IMR-90 (cell line): Measurements from ENCODE around the gene WWC2. TPM values are rescaled to one million over a fixed set of nuclear protein-coding genes. Genes with fewer than 3 reads are reported as not detected.

Source experiments
- ATAC-seq: fragments of 200-7000 bp; cut with Tn5 transposase; 2 replicates; pipeline ENCODE4 v1.9.1; 2020; ENCODE audit warnings: low read depth, mild to moderate bottlenecking, moderate library complexity
- BruUV-seq: library from RNA; stranded (reverse); fragments of 400-500 nt; replicated peaks from 2 replicates; lab custom pipeline; 2021; lab: Mats Ljungman, UMichigan
- CTCF ChIA-PET: fragments of 300-600 bp; formaldehyde crosslinking; extraction: SDS; loops from one replicate; lab custom pipeline; 2021; ENCODE audit warnings: antibody characterized with exemption; lab: Yijun Ruan, JAX
- POLR2A ChIA-PET: fragments of 300-600 bp; sonication (Branson Sonifier 250); formaldehyde crosslinking; loops from one replicate; lab custom pipeline; 2022; ENCODE audit warnings: antibody characterized with exemption; ENCODE audit not compliant: unreplicated experiment; lab: Charles Lee
- DNase-seq: peaks from one replicate; pipeline ENCODE4 v3.0.0; 2013
- H2AFZ ChIP-seq: replicated peaks from 2 replicates; pipeline ENCODE3; 2013; ENCODE audit warnings: low read length, mild to moderate bottlenecking; ENCODE audit not compliant: poor library complexity
- H2AK5ac ChIP-seq: 2 replicates; pipeline ENCODE4 v1.6.1; 2013; ENCODE audit warnings: low read depth, low read length, inconsistent platforms
- H2AK9ac ChIP-seq: replicated peaks from 2 replicates; pipeline ENCODE3; 2013; ENCODE audit warnings: mild to moderate bottlenecking, low read depth, low read length, moderate library complexity; ENCODE audit not compliant: poor library complexity
- H2BK120ac ChIP-seq: 2 replicates; pipeline ENCODE4 v1.6.1; 2013; ENCODE audit warnings: low read depth, low read length, inconsistent platforms
- H2BK15ac ChIP-seq: 3 replicates; pipeline ENCODE4 v1.6.1; 2013; ENCODE audit warnings: low read depth, low read length, inconsistent platforms
- H2BK20ac ChIP-seq: 2 replicates; pipeline ENCODE4 v1.6.1; 2013; ENCODE audit warnings: low read depth, mild to moderate bottlenecking, inconsistent platforms, low read length, moderate library complexity
- H2BK5ac ChIP-seq: 2 replicates; pipeline ENCODE4 v1.6.1; 2013; ENCODE audit warnings: mild to moderate bottlenecking, low read depth, low read length, inconsistent platforms; ENCODE audit not compliant: poor library complexity, severe bottlenecking
- H3K14ac ChIP-seq: replicated peaks from 2 replicates; pipeline ENCODE4 v1.6.1; 2013; ENCODE audit warnings: low read depth, low read length, inconsistent platforms
- H3K18ac ChIP-seq: 2 replicates; pipeline ENCODE4 v1.6.1; 2013; ENCODE audit warnings: low read depth, low read length, control low read depth
- H3K23ac ChIP-seq: 2 replicates; pipeline ENCODE4 v1.6.1; 2013; ENCODE audit warnings: low read depth, low read length, inconsistent platforms
- H3K27ac ChIP-seq: 2 replicates; pipeline ENCODE4 v1.5.1; 2013; ENCODE audit warnings: mild to moderate bottlenecking, control low read depth, low read length; ENCODE audit not compliant: insufficient read depth
- H3K27me3 ChIP-seq: 2 replicates; pipeline ENCODE4 v1.6.1; 2013; ENCODE audit warnings: low read length; ENCODE audit not compliant: control insufficient read depth, insufficient read depth
- H3K36me3 ChIP-seq: 2 replicates; pipeline ENCODE4 v1.6.1; 2013; ENCODE audit warnings: low read length, mixed read lengths; ENCODE audit not compliant: control insufficient read depth, insufficient read depth
- H3K4ac ChIP-seq: 2 replicates; pipeline ENCODE4 v1.6.1; 2013; ENCODE audit warnings: low read depth, low read length, inconsistent platforms
- H3K4me1 ChIP-seq: 2 replicates; pipeline ENCODE4 v1.6.1; 2013; ENCODE audit warnings: low read length, mixed read lengths; ENCODE audit not compliant: control insufficient read depth, insufficient read depth
- H3K4me2 ChIP-seq: 2 replicates; pipeline ENCODE4 v1.6.1; 2013; ENCODE audit warnings: low read depth, mild to moderate bottlenecking, control low read depth, low read length, moderate library complexity
- H3K4me3 ChIP-seq: 2 replicates; pipeline ENCODE4 v1.5.1; 2013; ENCODE audit warnings: low read depth, mild to moderate bottlenecking, control low read depth, low read length, moderate library complexity; ENCODE audit not compliant: insufficient read depth
- H3K56ac ChIP-seq: 2 replicates; pipeline ENCODE4 v1.6.1; 2013; ENCODE audit warnings: low read length, inconsistent platforms; ENCODE audit not compliant: insufficient read depth; ENCODE audit errors: extremely low read depth
- H3K79me1 ChIP-seq, 2 experiments: 2 replicates each; pipeline ENCODE4 v1.6.1; 2013; ENCODE audit warnings: low read length in 2 of 2, inconsistent platforms in 1 of 2, low read depth in 1 of 2
- H3K9ac ChIP-seq: 2 replicates; pipeline ENCODE4 v1.6.1; 2013; ENCODE audit warnings: low read depth, low read length, control low read depth
- H3K9me1 ChIP-seq: 2 replicates; pipeline ENCODE4 v1.6.1; 2013; ENCODE audit warnings: low read length, inconsistent platforms; ENCODE audit not compliant: insufficient read depth
- H3K9me3 ChIP-seq: 2 replicates; pipeline ENCODE4 v1.6.1; 2013; ENCODE audit warnings: low read length; ENCODE audit not compliant: control insufficient read depth, insufficient read depth
- H4K20me1 ChIP-seq: 2 replicates; pipeline ENCODE4 v1.6.1; 2013; ENCODE audit warnings: low read length, inconsistent platforms; ENCODE audit not compliant: insufficient read depth
- H4K5ac ChIP-seq: 2 replicates; pipeline ENCODE4 v1.6.1; 2013; ENCODE audit warnings: mild to moderate bottlenecking, low read depth, low read length, control low read depth
- H4K8ac ChIP-seq, 2 experiments: 2 replicates each; pipeline ENCODE4 v1.6.1; 2013; ENCODE audit warnings: low read depth in 2 of 2, low read length in 2 of 2, control low read depth in 1 of 2, inconsistent platforms in 1 of 2
- H4K91ac ChIP-seq: 2 replicates; pipeline ENCODE4 v1.6.1; 2013; ENCODE audit warnings: low read depth, low read length, inconsistent platforms; ENCODE audit not compliant: insufficient read depth
- BHLHE40 ChIP-seq: fragments of 150-350 bp; IDR thresholded peaks from 2 replicates; pipeline ENCODE4 v1.6.1; 2016; ENCODE audit warnings: mild to moderate bottlenecking, low read depth, low read length
- CEBPB ChIP-seq: IDR thresholded peaks from 2 replicates; pipeline ENCODE4 v1.6.1; 2012; ENCODE audit warnings: low read depth, low read length, improper control_type of control experiment
- CHD1 ChIP-seq: IDR thresholded peaks from 2 replicates; pipeline ENCODE4 v1.6.1; 2012; ENCODE audit warnings: low read depth, low read length, improper control_type of control experiment
- ELK1 ChIP-seq: fragments of 150-350 bp; IDR thresholded peaks from 2 replicates; pipeline ENCODE4 v1.6.1; 2016; ENCODE audit warnings: low read depth, mild to moderate bottlenecking, low read length, moderate library complexity, borderline replicate concordance
- FOS ChIP-seq: fragments of 150-350 bp; IDR thresholded peaks from 2 replicates; pipeline ENCODE4 v1.6.1; 2016; ENCODE audit warnings: low read depth, low read length
- MAFK ChIP-seq: IDR thresholded peaks from 2 replicates; pipeline ENCODE4 v1.6.1; 2012; ENCODE audit warnings: low read depth, low read length, improper control_type of control experiment
- MAZ ChIP-seq: IDR thresholded peaks from 2 replicates; pipeline ENCODE4 v1.6.1; 2012; ENCODE audit warnings: low read depth, mild to moderate bottlenecking, low read length, improper control_type of control experiment, moderate library complexity, borderline replicate concordance
- MXI1 ChIP-seq: IDR thresholded peaks from 2 replicates; pipeline ENCODE4 v1.6.1; 2012; ENCODE audit warnings: low read depth, mild to moderate bottlenecking, low read length, moderate library complexity, borderline replicate concordance
- NFE2L2 ChIP-seq: fragments of 150-350 bp; IDR thresholded peaks from 2 replicates; pipeline ENCODE4 v1.6.1; 2016; ENCODE audit warnings: low read depth, mild to moderate bottlenecking, low read length
- POLR2A ChIP-seq: IDR thresholded peaks from 2 replicates; pipeline ENCODE4 v1.6.1; 2012; ENCODE audit warnings: mild to moderate bottlenecking, low read depth, low read length
- RAD21 ChIP-seq: IDR thresholded peaks from 2 replicates; pipeline ENCODE4 v1.6.1; 2012; ENCODE audit warnings: low read length, improper control_type of control experiment
- RCOR1 ChIP-seq: IDR thresholded peaks from 2 replicates; pipeline ENCODE4 v1.6.1; 2012; ENCODE audit warnings: mild to moderate bottlenecking, low read length, improper control_type of control experiment; ENCODE audit not compliant: insufficient replicate concordance
- RFX5 ChIP-seq: IDR thresholded peaks from 2 replicates; pipeline ENCODE4 v1.8.0; 2012; ENCODE audit warnings: low read depth, mild to moderate bottlenecking, low read length, moderate library complexity
- SMC3 ChIP-seq: fragments of 150-350 bp; IDR thresholded peaks from 2 replicates; pipeline ENCODE4 v1.6.1; 2016; ENCODE audit warnings: low read depth, mild to moderate bottlenecking, antibody characterized with exemption, low read length, moderate library complexity
- WGBS, 2 experiments: methylation state at CpG; one replicate each; pipeline versions ENCODE4 v1.1.5 to v1.1.7; 2013; ENCODE audit warnings: missing lambda C conversion rate in 2 of 2; ENCODE audit not compliant: insufficient read length in 1 of 2; ENCODE audit errors: extremely low coverage in 2 of 2; 5-methylcytosine and 5-hydroxymethylcytosine counted together
- dilution Hi-C: fragments of 300-500 bp; cut with HindIII; formaldehyde crosslinking; loops from one replicate; pipeline ENCODE4 v1.14.3; 2018; ENCODE audit warnings: low sequenced_read_pairs; ENCODE audit not compliant: unreplicated experiment
- in situ Hi-C: fragments of 300-500 bp; cut with MboI; formaldehyde crosslinking; loops from 3 replicates; pipeline ENCODE4 v1.14.3; 2019; ENCODE audit warnings: low sequenced_read_pairs, inconsistent platforms, mixed read lengths
- intact Hi-C: fragments of 100-400 bp; cut with micrococcal nuclease; formaldehyde crosslinking; loops from 2 replicates; pipeline ENCODE4 v1.10.0; 2022
- polyA plus RNA-seq, 3 experiments: library from polyadenylated mRNA; depleted of rRNA; stranded (reverse); fragments of >200 nt; gene quantifications; 2 replicates each; pipeline ENCODE4 v1.2.3, GENCODE V29; 2012; ENCODE audit warnings: low replicate concordance in 1 of 3
- total RNA-seq: library from RNA; depleted of rRNA; stranded (reverse); fragments of >200 nt; gene quantifications from 2 replicates; pipeline ENCODE4 v1.2.3, GENCODE V29; 2012
- TF ChIP-seq, protein P1 (sequence below): fragments of 150-350 bp; IDR thresholded peaks from 2 replicates; pipeline ENCODE4 v1.6.1; 2017; ENCODE audit warnings: mild to moderate bottlenecking, antibody characterized with exemption, low read length, low read depth
- TF ChIP-seq, protein P2 (sequence below): conservative IDR thresholded peaks from 2 replicates; pipeline ENCODE4 v1.5.1; 2012; ENCODE audit warnings: mild to moderate bottlenecking, low read depth, low read length, improper control_type of control experiment

Gene WWC2
- total and polyA plus RNA-seq, 2 of the 4 experiments (the other 2 are of a cell fraction): 26.6 to 27.4 TPM

- Histone ChIP-seq H2BK20ac (no peak overlapping the region), H3K79me1 (peaks cover 32 to 33% of the 10 kb centered on the region in 2 experiments), H3K23ac (no peak overlapping the region), H2AK9ac (no peak overlapping the region), H4K8ac (no peak overlapping the region), H3K9me3 (no peaks in the 10 kb centered on the region), H2AK5ac (no peak overlapping the region), H3K4ac (no peak overlapping the region), H3K4me3 (no peak overlapping the region), H3K27ac (no peak overlapping the region), H4K20me1 (no peaks in the 10 kb centered on the region; the same call in 1 of the 2 replicates), H4K5ac (no peak overlapping the region), H3K27me3 (no peaks in the 10 kb centered on the region), H2BK15ac (no peak overlapping the region), H2BK5ac (no peak overlapping the region), H3K9me1 (peaks cover 7% of the 10 kb centered on the region), H2AFZ (no peak overlapping the region), H3K4me2 (no peak overlapping the region), H3K36me3 (peaks cover 13% of the 10 kb centered on the region), H3K14ac (no peak overlapping the region), H4K91ac (no peak overlapping the region), H3K4me1 (peaks cover 2% of the 10 kb centered on the region; the same call in 1 of the 2 replicates), H2BK120ac (no peak overlapping the region), H3K56ac (no peak overlapping the region), H3K9ac (no peak overlapping the region), H3K18ac (no peak overlapping the region)
- TF ChIP-seq RAD21 (no peak), CEBPB (no peak), MAZ (no peak), MAFK (no peak), POLR2A (no peak), FOS (no peak), SMC3 (no peak), BHLHE40 (no peak), NFE2L2 (no peak), RFX5 (no peak), CHD1 (no peak), MXI1 (no peak), ELK1 (no peak), RCOR1 (no peak)
- TF ChIP-seq, protein P1, sequence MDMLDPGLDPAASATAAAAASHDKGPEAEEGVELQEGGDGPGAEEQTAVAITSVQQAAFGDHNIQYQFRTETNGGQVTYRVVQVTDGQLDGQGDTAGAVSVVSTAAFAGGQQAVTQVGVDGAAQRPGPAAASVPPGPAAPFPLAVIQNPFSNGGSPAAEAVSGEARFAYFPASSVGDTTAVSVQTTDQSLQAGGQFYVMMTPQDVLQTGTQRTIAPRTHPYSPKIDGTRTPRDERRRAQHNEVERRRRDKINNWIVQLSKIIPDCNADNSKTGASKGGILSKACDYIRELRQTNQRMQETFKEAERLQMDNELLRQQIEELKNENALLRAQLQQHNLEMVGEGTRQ: no peak
- TF ChIP-seq, protein P2, sequence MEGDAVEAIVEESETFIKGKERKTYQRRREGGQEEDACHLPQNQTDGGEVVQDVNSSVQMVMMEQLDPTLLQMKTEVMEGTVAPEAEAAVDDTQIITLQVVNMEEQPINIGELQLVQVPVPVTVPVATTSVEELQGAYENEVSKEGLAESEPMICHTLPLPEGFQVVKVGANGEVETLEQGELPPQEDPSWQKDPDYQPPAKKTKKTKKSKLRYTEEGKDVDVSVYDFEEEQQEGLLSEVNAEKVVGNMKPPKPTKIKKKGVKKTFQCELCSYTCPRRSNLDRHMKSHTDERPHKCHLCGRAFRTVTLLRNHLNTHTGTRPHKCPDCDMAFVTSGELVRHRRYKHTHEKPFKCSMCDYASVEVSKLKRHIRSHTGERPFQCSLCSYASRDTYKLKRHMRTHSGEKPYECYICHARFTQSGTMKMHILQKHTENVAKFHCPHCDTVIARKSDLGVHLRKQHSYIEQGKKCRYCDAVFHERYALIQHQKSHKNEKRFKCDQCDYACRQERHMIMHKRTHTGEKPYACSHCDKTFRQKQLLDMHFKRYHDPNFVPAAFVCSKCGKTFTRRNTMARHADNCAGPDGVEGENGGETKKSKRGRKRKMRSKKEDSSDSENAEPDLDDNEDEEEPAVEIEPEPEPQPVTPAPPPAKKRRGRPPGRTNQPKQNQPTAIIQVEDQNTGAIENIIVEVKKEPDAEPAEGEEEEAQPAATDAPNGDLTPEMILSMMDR: no peak
- intact Hi-C loops: no loop called here
- ChIA-PET POLR2A (interaction anchor here (0.6 kb wide), 1 partner anchor 139 kb away, joined by 3 read pairs; no protein-coding TSS in a partner anchor), CTCF (no interaction called here)
- no TSS peak for BruUV-seq
- in situ Hi-C loops: no loop called here
- WGBS, 2 experiments: 93% methylated on average over 3 of the region's 8 CpGs; no CpG with 5 or more reads in 1 of the 2 experiments
- dilution Hi-C loops: no loop called here
- DNase-seq (no peak), ATAC-seq (no peak)
Observed at GRCh38 chr4:183211533-183211932, 112.5 kb downstream of the WWC2 start.
